Measurements from ENCODE around the gene CLDN20.

DNA sequence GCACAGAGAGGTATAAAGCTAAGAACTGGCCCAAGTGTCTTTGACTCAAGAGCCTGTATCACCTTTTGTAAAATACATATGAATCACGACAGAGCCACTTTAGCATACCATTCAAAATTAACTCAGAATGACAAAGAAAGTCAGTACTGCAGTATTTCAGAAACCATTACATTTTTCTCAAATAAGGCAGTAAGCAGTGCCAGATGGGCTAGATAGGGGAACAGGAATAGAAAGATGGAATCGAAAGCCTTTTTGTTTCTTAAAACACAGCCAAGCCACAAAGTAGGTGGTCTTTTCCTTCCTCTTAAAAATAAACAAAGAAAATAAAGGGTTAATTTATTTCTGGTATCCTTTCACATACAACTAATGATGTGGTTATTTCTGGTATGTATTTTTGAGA is 10.3 kb downstream of the CLDN20 start:
- TF ChIP-seq, protein P1, sequence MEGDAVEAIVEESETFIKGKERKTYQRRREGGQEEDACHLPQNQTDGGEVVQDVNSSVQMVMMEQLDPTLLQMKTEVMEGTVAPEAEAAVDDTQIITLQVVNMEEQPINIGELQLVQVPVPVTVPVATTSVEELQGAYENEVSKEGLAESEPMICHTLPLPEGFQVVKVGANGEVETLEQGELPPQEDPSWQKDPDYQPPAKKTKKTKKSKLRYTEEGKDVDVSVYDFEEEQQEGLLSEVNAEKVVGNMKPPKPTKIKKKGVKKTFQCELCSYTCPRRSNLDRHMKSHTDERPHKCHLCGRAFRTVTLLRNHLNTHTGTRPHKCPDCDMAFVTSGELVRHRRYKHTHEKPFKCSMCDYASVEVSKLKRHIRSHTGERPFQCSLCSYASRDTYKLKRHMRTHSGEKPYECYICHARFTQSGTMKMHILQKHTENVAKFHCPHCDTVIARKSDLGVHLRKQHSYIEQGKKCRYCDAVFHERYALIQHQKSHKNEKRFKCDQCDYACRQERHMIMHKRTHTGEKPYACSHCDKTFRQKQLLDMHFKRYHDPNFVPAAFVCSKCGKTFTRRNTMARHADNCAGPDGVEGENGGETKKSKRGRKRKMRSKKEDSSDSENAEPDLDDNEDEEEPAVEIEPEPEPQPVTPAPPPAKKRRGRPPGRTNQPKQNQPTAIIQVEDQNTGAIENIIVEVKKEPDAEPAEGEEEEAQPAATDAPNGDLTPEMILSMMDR (IDR thresholded peaks at IDR 0.05) = no peak
- TF ChIP-seq ZFX (IDR thresholded peaks at IDR 0.05; ENCODE audit: borderline replicate concordance) = no peak
